NOMO-1 (cell line): Measurements from ENCODE around the gene MACF1.
"Not testable (repeated sequence)": the region's sequence is repeated elsewhere in the genome, so short reads cannot be mapped to it uniquely, and the experiment has no call there.

Experiments
- DNase-seq, 2 experiments: peaks; one replicate each; lab custom pipeline; 2025; ENCODE audit not compliant: unreplicated experiment in 2 of 2; lab: John Stamatoyannopoulos, UW

MACF1 gene

DNA sequence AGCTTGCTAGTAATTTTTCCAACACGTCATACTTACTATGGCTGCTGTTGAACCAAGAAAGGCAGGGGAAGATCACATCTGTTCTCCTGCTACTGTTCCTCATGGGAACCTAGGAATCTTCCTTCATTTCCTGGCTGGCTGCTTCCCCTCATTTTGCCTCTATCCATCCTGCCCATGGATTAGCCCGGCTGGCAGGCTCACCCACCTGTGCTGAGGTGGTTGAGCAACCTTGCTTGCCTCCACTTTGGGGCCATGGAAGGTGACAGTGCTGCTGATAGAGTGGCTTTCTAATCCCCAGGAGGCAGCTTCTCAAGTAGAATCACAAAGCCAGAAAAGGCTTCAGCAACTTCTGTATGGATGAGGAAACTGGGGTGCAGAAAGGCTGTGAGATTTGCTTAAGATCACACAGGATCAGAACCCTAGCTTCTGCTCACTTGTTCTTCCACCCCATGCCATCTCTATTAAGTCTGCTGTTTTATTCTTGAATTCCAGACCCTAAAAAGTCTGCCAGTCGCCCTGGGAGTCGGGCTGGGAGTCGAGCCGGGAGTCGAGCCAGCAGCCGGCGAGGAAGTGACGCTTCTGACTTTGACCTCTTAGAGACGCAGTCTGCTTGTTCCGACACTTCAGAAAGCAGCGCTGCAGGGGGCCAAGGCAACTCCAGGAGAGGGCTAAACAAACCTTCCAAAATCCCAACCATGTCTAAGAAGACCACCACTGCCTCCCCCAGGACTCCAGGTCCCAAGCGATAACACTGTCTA lies 280.7 kb downstream of the MACF1 start:
- no peak for DNase-seq

GRCh38 chr1:39488012-39488545 lies 283.6 kb downstream of the MACF1 start:
- DNase-seq: no peak

- peak; percentile 46 to 59 for DNase-seq
These were observed 284.5 kb downstream of the MACF1 start for GRCh38 chr1:39488793-39489566.

DNA sequence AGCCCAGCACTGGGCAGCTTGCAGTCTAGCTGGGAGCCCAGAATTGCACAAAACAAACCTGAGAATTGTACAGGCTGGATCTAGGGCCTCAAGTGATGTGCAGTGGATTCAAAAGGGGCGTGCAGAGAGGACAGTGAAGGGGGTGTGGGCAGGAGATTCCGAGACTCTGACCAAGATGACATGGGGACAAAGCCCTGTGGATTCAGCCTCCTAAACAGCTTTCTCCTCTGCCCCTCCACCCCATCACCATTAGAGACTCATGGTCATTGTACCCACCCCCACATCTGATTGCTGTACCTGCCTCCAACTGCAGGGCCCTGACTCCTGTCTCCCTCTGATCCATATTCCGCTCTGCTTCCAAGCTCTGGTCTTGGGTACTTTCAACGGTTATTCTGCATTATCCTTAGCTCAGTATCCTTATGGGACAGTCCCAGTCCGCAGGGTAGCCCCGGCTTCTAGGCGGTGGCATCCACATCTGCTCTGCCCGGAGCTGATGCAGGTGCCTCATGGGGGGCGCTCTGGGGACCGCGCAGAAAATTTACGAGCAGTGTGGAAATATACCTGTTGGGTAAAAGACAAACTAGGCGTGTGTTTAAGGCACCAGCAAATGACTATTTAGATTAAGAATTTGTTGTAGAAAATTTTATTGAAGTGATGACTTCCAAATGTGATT lies 285.2 kb downstream of the MACF1 start:
- no peak for DNase-seq

DNA sequence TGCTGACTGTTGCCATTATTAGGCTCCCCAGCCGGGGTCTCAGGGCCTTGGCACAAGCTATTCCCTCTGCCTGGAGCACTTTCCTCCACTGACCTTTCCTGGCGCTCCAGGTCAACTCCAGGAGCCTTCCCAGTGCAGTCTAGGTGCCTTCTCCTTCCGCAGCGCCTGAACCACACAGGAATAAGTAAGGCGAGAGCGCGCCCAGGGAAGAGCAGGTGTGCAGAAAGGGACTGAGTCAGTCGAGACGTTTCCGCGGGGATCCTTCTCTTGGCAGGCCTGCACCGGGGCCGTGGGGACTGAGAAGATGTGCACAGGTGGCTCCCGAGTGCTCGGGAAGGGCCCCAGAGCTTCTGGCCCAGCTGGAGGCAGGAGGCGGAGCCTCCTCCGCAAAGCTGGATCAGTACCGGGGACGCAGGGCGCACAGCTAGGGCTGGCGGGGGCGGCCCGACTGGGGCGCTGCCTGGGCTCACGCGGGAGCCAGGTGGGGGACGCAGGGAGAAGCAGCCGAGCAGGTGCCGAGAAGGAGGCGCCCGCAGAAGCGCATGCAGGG lies 286.2 kb downstream of the MACF1 start:
- no peak for DNase-seq

- DNase-seq: peak; percentile 63 to 64
These were observed 286.8 kb downstream of the MACF1 start, which contains the start of gene BMP8A for GRCh38 chr1:39491146-39491921. TSS of gene BMP8A (plus strand) at chr1:39491636. CDS start at chr1:39491992, 356 bp downstream.

- not testable (repeated sequence) for DNase-seq
These were observed 287.9 kb downstream of the MACF1 start for GRCh38 chr1:39492118-39493042.

DNA sequence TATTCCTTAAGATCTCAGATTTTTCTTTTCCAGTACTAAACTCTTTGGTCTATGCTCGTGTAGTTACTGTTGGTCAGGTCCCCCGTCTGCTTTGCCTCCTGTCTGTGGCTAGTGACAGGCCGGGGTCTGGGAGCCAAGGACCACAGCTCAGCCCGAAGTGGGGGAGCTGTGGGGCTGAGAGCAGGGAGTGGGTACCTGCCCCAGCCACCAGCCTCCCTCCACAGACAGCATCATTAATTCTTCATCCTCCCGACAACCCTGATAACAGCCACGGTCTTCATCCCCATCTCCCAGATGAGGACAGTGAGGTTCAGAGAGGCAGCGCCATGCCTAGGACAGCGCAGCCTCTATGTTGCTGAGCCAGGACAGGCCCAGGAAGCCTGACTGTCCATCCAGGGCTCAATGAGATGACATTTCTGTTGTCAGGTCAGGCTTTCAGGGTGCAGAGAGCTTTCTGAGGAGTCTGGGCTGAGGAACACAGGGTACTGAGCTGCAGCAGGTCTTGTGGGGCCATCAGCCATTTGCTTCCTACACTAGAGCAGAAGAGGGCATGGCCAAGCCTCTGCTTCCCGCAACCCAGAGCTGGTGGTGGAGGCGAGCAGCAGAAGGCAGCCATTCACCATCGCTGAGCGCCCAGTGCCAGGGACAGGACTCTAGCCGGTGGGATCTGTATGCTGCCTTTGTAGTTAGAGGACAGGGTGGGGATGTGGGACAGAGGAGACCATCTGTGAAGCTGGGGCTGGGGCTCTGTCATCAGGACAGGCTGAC lies 288.7 kb downstream of the MACF1 start:
- DNase-seq: not testable (repeated sequence)

DNA sequence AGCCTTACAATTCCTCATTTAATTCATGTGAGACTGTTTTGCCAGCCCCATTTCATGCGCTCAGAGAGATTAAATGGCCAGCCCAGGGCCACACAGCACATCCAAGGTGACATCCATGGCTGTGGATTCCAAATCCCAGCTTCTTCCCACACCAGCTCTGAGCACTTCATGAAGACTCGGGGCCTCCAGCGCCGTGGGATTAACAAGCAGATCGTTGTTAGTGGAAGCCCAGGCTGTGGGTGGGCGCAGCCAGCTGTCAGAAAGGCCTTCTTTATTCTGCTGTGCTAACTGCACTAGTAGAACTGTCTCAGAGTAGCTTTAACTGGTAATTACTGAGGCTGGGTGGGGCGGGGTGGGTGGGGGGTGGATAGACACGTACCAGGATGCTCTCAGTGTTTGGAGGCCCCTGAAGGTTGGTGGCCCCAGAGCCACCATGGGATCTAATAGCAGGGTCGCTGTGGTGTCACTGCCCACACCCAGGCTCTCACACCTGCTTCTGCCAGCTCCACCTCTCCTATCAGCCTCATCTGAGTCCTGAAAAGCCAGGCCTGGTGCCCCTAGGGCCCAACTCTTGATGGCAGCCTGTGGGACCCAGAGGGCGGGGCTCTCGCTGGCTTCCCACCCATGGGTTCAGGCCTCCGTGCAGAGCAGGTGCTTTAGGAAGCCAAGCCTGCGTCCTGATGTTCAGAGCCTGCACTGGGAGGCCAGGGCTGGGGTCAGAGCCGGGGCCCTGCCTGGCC lies 290.3 kb downstream of the MACF1 start:
- DNase-seq: no peak

GRCh38 chr1:39496520-39496919 lies 292.0 kb downstream of the MACF1 start:
- not testable (repeated sequence) for DNase-seq

GRCh38 chr1:39497585-39497984 lies 293.1 kb downstream of the MACF1 start:
- DNase-seq: no peak

DNA sequence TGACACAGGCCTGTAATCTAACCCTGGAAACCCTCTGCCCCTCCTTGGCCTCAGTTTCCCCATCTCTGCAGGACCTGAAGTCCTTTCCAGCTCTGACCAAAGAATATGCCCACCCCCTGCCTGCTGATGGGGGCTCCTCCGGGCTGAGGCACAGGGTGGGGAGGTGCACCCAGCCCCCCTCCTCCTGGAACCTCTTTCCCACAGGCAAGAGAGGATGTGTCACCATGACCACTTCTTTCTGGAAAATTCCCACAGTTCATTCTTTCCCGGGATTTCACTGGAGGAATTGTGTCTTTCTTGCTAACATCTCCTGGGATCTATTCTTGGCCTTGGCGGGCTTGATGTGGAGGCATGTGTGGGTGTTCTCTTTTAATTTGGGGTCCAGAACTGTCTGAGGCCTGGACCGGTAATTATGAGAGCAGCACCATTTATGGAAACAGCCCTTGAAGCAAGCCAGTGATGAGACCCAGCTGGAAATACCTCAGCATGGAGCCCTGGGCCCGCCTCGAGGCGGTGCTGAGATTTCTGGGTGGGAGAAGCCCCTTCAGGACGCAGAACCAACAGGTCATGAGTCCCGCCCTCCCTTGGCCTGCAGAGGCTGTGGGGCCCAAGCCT lies 293.7 kb downstream of the MACF1 start:
- DNase-seq: not testable (repeated sequence)

GRCh38 chr1:39498821-39499220 lies 294.3 kb downstream of the MACF1 start:
- DNase-seq: not testable (repeated sequence)

GRCh38 chr1:39499668-39500067 lies 295.2 kb downstream of the MACF1 start:
- no peak for DNase-seq

DNA sequence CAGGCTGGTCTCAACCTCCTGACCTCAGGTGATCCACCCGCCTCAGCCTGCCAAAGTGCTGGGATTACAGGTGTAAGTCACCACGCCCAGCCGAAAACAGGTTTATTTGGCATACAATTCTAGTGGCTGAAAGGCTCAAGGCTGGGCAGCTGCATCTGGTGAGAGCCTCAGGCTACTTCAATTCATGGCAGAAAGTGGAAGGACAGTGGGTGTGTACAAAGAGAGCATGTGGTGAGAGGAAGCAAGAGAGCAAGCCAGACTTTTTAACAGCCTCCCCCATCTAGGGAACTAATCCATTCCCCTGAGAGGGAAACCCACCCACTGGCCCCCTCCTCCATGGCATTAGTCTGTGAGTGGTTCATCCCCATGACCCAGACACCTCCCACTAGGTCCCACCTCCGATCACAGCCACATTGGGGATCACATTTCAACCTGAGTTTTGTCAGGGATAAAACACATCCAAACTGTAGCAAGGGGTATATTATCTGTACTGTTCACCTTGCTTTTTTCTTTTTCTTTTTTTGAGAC lies 296.4 kb downstream of the MACF1 start:
- no peak for DNase-seq

DNA sequence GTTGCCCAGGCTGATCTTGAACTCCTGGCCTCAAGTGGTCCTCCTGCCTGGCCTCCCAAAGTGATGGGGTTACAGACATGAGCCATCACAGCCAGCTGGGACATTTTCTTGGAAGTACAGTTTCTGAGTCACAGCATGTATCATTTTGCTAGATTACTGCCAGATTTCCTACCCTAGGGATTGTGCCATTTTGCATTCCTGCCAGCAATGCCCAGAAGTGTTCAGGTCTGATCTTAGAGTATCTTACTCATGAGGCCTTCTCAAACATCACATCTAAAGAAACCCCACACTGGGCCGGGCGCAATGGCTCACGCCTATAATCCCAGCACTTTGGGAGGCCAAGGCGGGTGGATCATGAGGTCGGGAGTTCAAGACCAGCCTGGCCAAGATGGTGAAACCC lies 297.2 kb downstream of the MACF1 start:
- DNase-seq: no peak

GRCh38 chr1:39504436-39504835 lies 299.9 kb downstream of the MACF1 start:
- DNase-seq: not testable (repeated sequence)
